ENCODE data around the gene MYO3B.

Gene MYO3B

GRCh38 chr2:170177950-170178781 lies at the start of gene MYO3B:
Gene MYO3B (plus strand): TSS chr2:170178147. CDS start chr2:170178288, 141 bp downstream.
- DNase-seq = peak; percentile 98

GRCh38 chr2:170139276-170139967 lies 38.5 kb upstream of the MYO3B start:
- no peak for DNase-seq

GRCh38 chr2:170140561-170140960 lies 37.4 kb upstream of the MYO3B start:
- DNase-seq = no peak

GRCh38 chr2:170141865-170142264 lies 36.1 kb upstream of the MYO3B start:
- DNase-seq = peak; percentile 50

GRCh38 chr2:170142502-170142901 lies 35.4 kb upstream of the MYO3B start:
- no peak for DNase-seq

- no peak for DNase-seq
Observed at GRCh38 chr2:170143045-170143717, 34.8 kb upstream of the MYO3B start.

GRCh38 chr2:170144761-170145160 lies 33.2 kb upstream of the MYO3B start:
- DNase-seq = peak; percentile 35

GRCh38 chr2:170145191-170145590 lies 32.8 kb upstream of the MYO3B start:
- no peak for DNase-seq

- no peak for DNase-seq
Observed at GRCh38 chr2:170145675-170146432, 32.1 kb upstream of the MYO3B start.

- no peak for DNase-seq
Observed at GRCh38 chr2:170146784-170147183, 31.2 kb upstream of the MYO3B start.

GRCh38 chr2:170147576-170147975 lies 30.4 kb upstream of the MYO3B start:
- no peak for DNase-seq

- DNase-seq = no peak
Observed at GRCh38 chr2:170148161-170148560, 29.8 kb upstream of the MYO3B start.

- no peak for DNase-seq
Observed at GRCh38 chr2:170152421-170152820, 25.5 kb upstream of the MYO3B start.

GRCh38 chr2:170155022-170155722 lies 22.8 kb upstream of the MYO3B start:
- DNase-seq = peak; percentile 86

GRCh38 chr2:170155723-170156253 lies 22.2 kb upstream of the MYO3B start:
- peak; percentile 20 for DNase-seq

GRCh38 chr2:170156592-170156991 lies 21.4 kb upstream of the MYO3B start:
- no peak for DNase-seq

- no peak for DNase-seq
Observed at GRCh38 chr2:170157025-170157684, 20.8 kb upstream of the MYO3B start.

GRCh38 chr2:170159060-170159459 lies 18.9 kb upstream of the MYO3B start:
- no peak for DNase-seq

- no peak for DNase-seq
Observed at GRCh38 chr2:170161516-170162270, 16.3 kb upstream of the MYO3B start.

- DNase-seq = no peak
Observed at GRCh38 chr2:170162271-170162632, 15.7 kb upstream of the MYO3B start.

Measured in NCI-H82 (cell line).